Activated CD4-positive, alpha-beta T cell treated with anti-CD3 and anti-CD28 coated beads for 1 hour (primary cell): ENCODE data around the gene PUM2.
"Not testable (repeated sequence)": the region's sequence is repeated elsewhere in the genome, so short reads cannot be mapped to it uniquely, and the experiment has no call there.

Experiments
- DNase-seq: peaks from one replicate; pipeline ENCODE4 v3.0.0-alpha.2; 2020

Gene PUM2, protein sequence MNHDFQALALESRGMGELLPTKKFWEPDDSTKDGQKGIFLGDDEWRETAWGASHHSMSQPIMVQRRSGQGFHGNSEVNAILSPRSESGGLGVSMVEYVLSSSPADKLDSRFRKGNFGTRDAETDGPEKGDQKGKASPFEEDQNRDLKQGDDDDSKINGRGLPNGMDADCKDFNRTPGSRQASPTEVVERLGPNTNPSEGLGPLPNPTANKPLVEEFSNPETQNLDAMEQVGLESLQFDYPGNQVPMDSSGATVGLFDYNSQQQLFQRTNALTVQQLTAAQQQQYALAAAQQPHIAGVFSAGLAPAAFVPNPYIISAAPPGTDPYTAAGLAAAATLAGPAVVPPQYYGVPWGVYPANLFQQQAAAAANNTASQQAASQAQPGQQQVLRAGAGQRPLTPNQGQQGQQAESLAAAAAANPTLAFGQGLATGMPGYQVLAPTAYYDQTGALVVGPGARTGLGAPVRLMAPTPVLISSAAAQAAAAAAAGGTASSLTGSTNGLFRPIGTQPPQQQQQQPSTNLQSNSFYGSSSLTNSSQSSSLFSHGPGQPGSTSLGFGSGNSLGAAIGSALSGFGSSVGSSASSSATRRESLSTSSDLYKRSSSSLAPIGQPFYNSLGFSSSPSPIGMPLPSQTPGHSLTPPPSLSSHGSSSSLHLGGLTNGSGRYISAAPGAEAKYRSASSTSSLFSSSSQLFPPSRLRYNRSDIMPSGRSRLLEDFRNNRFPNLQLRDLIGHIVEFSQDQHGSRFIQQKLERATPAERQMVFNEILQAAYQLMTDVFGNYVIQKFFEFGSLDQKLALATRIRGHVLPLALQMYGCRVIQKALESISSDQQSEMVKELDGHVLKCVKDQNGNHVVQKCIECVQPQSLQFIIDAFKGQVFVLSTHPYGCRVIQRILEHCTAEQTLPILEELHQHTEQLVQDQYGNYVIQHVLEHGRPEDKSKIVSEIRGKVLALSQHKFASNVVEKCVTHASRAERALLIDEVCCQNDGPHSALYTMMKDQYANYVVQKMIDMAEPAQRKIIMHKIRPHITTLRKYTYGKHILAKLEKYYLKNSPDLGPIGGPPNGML

DNA sequence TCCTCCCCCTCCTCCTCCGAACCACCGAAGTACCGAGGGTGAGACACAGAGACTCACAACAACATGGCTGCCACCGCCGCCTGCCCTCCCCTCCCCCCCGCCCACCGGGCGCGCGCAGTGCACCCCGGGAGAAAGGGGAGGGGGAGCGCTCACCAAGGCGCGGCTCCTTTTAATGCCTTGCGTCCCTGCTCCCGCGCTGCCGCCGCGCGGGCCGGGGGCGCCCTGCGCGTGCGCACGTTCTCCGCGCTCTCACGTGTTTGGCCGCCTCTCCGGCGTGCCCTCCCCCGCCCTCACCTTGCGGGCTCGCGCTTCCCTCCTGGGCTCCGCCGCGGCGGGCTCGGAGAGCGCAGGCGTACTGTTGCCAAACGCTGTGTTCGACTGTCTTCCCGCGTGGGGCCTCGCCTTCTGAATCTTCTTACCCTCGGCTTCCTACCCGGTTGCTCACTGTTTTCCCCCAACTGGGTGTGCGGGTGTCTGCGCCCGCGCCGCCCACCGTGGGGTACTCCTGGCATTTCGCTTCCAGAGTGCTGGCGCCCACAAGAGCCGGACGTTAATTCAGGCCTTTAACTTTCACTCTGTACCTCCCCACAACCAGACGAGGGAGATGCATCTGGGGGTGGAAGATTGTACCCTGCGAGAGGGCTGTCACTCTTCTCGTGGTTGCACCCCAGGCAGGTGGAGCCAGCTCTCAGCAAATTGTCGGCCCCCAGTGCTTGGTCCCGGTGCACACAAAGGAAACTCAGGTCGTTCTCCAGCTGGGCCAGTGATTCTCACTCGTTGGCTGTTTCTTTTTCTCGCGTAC, at the start of gene PUM2:
Gene PUM2, minus strand, starts transcription at position 92 of the 802 bp plus-strand sequence. CDS start 23,484 bp downstream, outside the sequence.
- DNase-seq = peak; percentile 95

DNA sequence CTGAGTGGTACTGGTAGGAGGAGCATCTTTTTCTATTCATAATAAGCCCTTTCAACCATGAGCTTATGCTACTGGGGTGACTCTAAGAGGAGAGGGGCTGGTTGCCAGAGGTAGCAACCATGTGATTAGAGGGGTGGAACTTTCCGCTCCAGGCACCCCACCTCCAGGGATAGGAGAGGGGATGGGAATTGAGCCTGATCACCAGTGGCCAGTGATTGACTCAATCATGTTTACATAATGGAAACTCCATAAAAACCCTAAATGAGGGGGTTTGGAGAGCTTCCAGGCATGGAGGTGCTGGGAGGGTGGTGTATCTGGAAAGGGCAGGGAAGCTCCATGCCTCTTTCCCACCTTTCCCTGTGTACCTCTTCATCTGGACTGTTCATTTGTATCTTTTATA, 49.7 kb upstream of the PUM2 start:
- DNase-seq = no peak

DNA sequence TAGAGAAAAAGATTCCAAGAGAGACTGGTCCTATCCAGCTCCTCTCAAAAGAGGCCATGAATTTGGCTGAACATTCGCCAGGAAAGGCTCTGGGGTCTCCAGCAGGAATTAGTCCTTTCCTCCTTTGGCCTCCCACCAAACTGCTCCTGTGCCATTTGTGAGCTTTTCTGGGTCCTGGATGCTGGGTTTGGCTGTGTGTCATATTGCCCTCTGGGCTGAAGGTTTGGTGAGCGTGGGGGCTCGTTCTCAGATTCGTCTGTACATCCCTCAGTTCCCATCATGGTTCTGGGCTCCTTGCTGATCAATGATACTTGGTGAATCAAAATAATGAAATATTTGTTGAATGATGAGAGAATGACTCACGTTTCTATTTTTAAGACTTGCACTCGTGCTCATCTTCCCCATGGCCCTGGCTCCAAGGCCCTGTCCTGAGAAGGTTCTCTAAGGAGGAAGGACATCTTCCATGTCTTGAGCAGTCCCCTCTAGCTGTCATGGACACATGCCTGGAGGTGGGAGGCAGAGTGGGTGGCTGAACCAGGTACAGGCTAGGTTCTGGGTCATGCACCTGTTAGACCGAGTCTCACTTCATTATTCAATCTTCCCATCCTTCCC, 48.4 kb upstream of the PUM2 start:
- no peak for DNase-seq

DNA sequence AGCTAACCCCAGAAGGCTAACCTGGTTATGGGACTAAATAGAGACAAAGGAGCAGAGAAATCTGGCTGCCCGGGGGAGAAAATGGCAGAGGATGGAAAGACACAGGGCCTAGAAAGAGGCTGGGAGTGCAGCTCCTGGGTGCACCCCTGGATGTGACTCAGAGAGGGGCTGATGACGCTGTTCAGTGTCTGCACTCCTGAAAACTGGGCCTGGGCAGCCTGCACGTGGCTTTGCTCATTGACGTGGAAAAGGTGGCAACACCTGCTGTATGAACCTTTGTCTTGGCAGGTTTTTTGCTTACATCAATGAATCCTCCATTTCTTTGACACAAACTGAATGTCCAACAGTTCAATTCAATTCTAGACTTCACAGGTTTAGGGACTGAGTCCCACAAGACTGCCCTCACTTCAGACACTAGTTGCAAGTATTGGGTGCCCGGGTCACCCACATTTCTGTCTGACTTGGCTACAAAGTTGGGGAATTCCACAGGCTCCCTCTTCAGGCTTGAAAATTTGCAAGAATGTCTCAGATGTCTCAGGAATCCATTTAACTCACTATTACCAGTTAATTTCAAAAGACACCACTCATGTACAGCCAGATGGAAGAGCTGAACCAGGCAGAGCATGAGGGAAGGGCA, 47.3 kb upstream of the PUM2 start:
- no peak for DNase-seq

DNA sequence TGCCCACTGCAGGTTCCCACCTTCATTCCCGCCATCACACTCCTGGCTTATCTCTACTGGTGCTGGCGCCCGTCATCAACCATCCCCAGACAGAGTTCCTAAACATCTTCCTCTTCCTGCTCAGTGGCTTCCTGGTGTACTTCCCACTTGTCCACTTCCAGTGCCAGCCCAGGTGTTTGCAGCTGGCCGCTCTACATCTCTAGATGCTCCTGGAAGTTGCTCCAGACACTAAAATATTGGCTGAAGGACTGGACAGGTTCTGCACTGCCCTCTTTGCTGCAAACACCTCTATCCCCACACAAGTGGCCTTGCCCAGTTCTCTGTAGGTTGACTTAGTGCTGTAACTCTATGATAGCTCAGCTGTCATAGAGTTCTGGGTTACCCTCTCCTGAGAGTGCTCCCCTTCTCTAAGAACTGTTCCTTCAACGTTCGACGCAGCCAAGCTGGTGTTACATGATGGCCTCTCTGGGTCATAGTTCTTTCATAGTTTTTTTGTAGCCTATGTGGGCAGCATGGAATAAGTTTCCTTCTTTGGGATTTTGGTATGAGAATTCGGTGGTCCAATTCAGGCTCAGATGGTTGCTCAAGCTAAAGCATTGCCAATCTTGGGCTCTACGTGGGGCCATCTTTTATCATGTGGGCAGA, 45.8 kb upstream of the PUM2 start:
- DNase-seq = no peak

DNA sequence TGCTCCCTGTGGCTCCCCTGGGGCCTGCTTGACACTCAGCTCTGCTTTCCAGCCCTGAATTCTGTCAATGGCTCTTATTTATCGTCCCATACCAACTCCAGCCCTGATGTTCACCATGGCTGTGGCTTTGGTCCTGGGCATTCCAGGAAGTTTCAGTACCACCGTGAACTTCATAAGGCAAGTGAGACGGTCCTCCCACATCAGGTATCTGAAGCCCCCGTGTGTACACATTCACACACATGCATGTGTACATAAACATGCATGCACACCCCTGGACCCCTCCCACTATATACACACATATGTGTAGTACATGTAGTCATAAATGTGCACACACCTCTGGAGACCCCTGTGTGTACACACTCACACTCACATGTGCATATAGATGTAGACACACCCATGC, 43.3 kb upstream of the PUM2 start:
- DNase-seq = no peak

DNA sequence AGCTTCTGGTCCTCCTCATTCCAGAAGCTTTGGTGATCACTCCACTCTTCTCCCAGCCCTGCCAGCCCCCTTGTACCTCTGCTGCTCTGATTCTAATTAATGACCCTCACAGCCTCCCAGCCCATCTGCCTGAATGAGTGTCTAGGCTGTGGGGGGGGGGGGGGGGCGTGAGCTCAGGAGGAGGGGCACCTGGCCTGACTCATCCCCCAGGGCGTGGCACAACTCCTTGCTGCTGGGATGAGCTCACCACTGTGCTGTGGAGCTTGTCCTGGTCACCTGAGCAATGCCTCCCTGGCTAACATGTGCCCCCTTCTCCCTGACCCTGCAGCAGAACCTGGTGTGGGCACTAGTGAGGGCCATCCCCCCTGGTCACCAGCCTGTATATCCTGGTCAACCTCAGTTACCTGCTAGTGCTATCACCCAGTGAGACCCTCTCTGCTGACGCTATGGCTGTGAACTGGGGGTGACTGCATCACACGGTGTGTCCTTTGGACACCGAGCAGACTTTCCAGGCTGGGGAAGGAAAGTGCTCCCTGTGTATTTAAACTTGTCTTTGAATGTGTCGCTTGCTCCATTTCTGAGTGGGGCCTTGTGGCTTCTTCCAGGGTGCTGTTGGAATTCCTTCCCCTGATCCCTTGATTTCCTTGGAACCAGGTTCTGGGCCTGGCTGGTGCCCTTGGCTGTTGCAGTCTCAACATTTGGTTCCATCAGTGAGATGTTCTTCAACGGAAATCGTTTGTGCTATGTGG, 41.5 kb upstream of the PUM2 start:
- no peak for DNase-seq

DNA sequence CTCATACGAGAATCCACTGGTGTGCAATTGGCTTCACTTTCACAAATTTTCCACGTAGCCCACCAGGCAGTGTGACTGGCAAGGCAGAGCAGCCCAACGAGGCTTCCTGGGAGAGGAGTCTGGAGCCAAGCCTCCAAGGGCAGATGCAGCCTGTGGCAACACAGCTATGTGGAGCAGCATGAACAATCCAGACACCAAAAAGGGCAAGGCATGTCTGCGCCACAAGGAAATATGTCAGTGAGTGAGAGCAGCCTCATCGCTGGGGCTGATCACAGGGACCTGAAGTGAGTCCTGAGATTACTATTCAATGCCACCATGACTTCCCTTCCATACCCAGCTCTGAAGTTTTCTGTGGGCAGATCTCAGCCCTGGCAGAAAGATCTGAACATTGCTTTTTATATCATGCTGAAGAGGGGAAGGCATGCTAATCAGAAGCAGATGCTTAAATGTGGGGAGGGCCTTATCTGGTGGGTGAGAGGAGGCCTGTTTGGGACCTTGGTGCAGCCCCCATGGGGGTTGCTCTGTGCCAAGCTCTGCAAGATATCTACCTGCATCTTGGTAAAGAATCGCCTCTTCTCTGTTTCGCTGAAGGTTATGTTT, 40.0 kb upstream of the PUM2 start:
- no peak for DNase-seq

DNA sequence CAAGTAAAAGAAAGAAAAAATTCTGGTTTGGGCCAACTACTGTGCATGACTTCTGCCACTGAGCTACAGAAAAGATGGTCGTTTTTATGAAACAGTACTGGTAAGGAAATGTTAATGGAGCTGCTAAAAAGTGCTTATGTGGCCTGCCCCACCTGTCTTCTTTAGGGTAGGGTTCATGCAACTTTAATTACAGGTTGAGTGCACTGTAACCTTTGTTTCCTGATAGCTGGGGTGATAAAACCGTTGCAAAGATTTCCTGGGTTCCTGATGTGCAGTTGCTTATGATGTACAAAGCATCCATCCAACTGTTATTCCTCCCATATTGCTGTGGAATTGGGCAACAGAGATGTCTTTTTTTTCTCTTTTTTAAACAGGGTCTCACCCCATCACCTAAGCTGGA, 34.3 kb upstream of the PUM2 start:
- no peak for DNase-seq

DNA sequence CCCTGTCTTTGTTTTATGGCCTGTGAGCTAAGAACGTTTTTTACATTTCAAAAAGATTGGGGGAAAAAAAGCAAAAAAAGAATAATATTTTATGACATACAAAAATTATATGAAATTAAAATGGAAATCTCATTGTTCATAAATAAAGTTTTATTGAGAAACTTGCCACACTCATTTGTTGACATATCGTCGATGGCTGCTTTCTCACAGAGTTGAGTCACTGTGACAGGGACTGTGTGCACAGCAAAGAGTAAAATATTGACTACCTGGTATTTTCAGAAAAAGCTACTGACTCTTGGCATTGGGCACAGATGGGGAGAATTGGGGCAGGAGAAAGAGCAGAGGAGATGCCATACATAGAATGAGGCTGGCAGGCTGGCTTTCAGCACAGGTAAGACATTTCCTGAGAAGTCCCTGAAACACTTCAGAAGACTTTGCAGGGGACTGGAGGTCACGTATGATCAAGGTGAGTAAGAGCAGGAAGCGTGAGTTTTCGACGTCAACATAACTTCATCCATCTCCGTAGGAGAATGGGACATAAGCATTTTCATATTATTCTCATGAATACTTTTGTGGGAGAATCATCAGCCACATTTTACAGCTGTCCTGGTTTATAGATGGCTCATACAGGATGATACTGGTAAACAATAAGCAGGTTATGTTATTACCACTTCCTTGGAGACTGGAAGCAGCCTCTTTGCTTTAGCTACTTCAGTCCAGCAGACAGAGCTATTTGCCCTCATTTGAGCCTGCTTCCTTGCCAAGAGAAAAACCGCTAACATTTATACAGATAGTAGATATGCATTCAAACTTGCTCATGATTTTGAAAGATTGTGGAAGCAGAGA, 32.5 kb upstream of the PUM2 start:
- no peak for DNase-seq

DNA sequence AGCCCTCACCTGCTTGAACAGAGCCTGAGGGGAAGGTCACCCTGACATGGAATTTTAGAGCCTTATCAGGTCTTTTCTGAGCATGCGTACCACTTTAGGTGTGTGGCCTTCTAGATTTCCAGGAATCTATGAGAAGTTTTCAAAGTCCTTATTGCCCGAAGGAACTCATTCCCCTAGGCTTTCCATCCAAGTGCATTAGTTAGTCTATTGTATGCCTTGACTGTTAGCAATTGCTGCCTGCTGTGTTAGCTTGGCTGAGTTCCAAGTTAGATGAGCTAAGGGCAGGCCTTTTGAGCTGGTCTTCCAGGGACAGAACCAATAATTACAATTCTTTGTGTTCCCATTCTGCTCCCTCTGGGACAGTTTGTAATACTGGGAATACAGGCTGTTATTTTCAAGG, 30.8 kb upstream of the PUM2 start:
- DNase-seq = no peak

DNA sequence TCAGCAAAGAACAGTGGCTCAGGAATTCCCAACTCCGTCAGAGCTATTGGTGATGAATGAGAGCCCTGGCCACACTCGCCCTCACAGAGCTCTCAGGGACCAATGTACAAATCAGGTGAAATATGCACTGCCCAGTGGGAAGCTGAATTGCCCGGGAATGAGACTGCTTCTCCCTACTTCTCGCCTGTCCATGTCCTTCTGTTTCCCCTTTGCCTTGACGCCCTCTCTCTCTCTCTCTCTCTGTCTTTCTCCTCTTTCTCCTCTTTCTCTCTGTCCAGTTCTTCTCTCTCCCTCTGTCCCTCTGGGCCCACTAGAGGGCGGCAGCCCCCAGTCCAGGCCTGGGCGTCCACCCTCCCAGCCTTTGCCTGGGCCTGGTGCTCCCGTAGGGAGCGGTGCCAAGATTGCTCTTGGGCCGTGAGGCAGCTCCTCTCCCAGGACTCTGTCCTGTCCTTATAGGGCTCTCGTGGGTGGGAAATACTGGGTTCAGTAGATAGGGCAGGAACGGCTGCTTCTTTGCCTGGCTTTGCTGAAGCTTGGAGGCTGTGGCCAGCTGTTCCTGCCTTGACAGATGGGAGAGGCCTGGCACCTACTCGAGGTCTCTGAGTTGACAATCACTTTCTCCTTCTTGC, 28.4 kb upstream of the PUM2 start:
- DNase-seq = no peak

DNA sequence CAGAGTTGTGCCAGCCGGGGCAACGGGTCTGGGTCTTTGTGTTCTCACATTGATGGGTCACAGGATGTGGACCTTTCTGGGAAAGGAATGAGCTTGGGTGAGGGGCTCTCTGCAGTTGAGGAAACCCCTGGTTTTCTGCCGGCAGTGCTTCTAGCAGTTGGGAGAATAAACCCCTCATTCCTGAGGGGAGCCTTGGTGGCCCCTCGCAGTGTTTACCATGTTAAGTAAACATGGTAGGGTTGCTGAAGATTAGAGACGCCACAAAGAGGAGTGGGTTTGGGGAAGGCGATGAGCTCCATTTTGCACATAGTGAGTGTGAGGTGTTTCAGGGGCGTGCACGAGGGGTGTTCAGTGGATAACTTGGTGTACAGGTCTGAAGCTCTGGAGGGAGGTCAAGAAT, 27.7 kb upstream of the PUM2 start:
- DNase-seq = no peak

DNA sequence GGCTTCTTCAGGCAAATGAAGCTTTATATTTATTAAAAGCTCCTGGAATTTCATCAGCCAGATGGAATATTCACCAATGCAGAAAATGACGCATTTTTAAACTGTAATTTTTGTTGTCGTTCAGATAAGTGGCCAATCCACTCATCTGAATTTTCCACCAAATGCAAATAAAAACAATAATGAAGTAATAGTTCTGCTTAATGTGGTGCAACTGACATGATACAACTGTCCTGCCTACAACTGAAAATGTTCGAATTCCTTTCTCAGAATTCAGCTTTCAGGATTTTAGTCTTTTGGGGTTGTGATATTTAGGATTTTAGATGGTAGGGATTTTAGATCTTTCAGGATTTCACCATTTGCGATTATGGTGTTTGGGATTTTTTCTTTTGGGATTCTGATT, 27.1 kb upstream of the PUM2 start:
- DNase-seq = no peak

DNA sequence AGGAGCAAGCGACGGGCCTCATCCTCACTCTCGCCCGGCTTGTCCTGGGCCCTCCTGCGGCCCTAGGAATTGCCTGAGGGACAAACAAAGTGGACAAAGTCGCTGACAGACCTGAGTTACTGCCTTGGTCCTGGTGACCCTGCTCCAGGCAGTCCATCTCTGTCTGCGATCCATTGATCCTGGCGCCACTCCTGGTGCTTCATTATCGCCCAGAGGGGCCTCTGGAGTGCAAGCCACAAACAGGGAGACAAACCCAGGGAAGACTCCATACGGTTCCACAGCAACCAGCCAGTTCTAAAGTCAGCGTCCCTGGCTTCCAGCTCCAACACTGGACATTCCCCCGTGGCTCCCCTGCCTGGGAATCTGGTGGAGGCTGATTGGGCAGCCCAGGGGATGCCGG, 24.3 kb upstream of the PUM2 start:
- not testable (repeated sequence) for DNase-seq

DNA sequence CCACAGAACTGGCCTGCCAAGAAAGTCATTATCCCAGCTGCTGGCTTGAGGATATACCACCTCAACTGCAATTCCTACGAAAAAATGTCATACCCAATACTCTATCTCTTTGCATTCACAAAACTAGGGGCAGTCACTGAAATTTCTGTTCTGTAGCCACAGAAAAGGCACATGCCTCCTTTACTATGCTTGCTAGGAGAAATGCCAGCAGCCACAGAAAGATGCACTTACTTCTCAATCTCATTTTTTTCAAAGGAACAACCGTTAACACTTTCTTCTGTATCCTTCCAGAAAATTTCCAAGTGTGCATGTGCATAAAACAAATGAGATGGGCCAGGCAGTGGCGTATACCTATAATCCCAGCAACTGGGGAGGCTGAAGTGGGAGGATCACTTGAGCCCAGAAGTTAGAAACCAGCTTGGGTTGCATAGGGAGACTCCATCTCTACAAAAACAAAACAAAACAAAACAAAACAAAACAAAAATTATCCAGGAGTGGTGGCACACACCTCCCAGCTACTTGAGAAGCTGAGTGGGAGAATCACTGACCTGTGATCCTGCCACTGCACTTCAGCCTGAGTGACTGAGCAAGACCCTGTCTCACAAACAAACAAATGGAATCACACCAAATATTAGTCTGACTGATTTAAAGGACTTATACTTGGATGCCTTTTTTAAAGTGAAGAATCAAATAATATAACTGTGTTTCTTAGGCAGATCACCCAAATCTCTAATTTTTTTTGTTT, 22.4 kb upstream of the PUM2 start:
- no peak for DNase-seq

DNA sequence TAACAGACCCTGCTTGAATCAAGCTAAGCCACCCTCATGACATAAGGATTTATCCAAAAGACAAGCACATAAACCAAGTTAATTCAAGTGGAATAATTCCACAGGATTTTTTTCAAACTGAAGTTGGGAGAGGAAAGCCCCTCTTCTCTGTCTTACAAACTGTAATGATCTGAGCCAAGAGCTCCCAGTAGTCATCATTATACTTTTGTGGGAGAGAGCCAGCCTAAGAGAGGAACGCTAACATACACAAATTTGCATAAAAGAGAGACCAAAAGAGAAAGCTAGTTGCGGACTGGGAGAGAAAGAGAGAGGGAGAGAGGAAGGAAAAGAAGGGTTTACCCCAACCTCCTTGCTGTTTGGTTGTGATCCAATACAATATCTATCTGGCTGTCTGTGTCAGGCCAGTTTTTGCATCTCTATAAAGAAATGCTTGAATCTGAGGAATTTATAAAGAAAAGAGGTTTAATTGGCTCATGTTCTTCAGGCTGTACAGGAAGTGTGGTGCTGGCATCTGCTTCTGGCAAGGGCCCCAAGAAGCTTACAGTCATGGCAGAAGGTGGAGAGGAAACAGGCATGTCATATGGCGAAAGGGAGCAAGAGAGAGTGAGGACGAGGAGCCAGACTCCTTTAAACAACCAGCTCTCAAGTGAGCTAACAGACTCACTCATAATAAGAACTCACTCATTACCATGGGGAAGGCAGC, 20.8 kb upstream of the PUM2 start:
- no peak for DNase-seq
